HepG2 (cell line): ENCODE data around the gene RRP36. TPM values are rescaled to one million over a fixed set of nuclear protein-coding genes. Genes with fewer than 3 reads are reported as not detected.

Source experiments
- ASH2L ChIP-seq: fragments of 300-600, 200-600 bp; sonication (generic); IDR thresholded peaks from 2 replicates; pipeline ENCODE4 v1.7.0; 2017; ENCODE audit warnings: low read depth, mild to moderate bottlenecking, moderate library complexity, mixed read lengths, low read length; ENCODE audit not compliant: insufficient read length
- BCL6 ChIP-seq: IDR thresholded peaks from 2 replicates; pipeline ENCODE4 v1.6.1; 2016; ENCODE audit warnings: missing genetic modification reagents, missing compliant biosample characterization
- ERF ChIP-seq: IDR thresholded peaks from 2 replicates; pipeline ENCODE4 v1.6.1; 2018; ENCODE audit warnings: missing biosample characterization, missing genetic modification reagents
- GMEB1 ChIP-seq: sonication (generic); formaldehyde crosslinking; IDR thresholded peaks from 2 replicates; pipeline ENCODE4 v1.5.1; 2020; ENCODE audit warnings: missing genetic modification reagents, mild to moderate bottlenecking, borderline replicate concordance
- IRF9 ChIP-seq: sonication (generic); formaldehyde crosslinking; IDR thresholded peaks from 2 replicates; pipeline ENCODE4 v1.8.0; 2022; ENCODE audit warnings: missing genetic modification reagents, mild to moderate bottlenecking, borderline replicate concordance
- KLF15 ChIP-seq: sonication (generic); formaldehyde crosslinking; IDR thresholded peaks from 2 replicates; pipeline ENCODE4 v1.8.1; 2023; ENCODE audit warnings: borderline replicate concordance, mild to moderate bottlenecking, inconsistent platforms, missing genetic modification reagents, mixed read lengths
- MTA1 ChIP-seq: sonication (generic); formaldehyde crosslinking; IDR thresholded peaks from 2 replicates; pipeline ENCODE4 v1.4.0; 2020; ENCODE audit warnings: missing genetic modification reagents, mild to moderate bottlenecking, borderline replicate concordance
- MYC ChIP-seq: sonication (generic); formaldehyde crosslinking; IDR thresholded peaks from 2 replicates; pipeline ENCODE4 v1.9.0; 2021; ENCODE audit warnings: missing genetic modification reagents, borderline replicate concordance
- NR0B2 ChIP-seq: sonication (generic); formaldehyde crosslinking; IDR thresholded peaks from 2 replicates; pipeline ENCODE4 v1.4.0; 2020; ENCODE audit warnings: mild to moderate bottlenecking, missing genetic modification reagents
- STAG1 ChIP-seq: sonication (generic); formaldehyde crosslinking; IDR thresholded peaks from 2 replicates; pipeline ENCODE4 v1.4.0; 2020; ENCODE audit warnings: missing genetic modification reagents
- ZNF235 ChIP-seq: sonication (generic); formaldehyde crosslinking; IDR thresholded peaks from 2 replicates; pipeline ENCODE4 v1.8.1; 2023; ENCODE audit warnings: mild to moderate bottlenecking, missing genetic modification reagents, borderline replicate concordance
- ZNF333 ChIP-seq: sonication (generic); formaldehyde crosslinking; IDR thresholded peaks from 2 replicates; pipeline ENCODE4 v1.4.0; 2020; ENCODE audit warnings: mild to moderate bottlenecking, missing genetic modification reagents, borderline replicate concordance
- ZNF44 ChIP-seq: sonication (generic); formaldehyde crosslinking; IDR thresholded peaks from 2 replicates; pipeline ENCODE4 v1.5.1; 2020; ENCODE audit warnings: mild to moderate bottlenecking, missing genetic modification reagents
- ZNF616 ChIP-seq: sonication (generic); formaldehyde crosslinking; IDR thresholded peaks from 2 replicates; pipeline ENCODE4 v1.5.0; 2020; ENCODE audit warnings: low read depth, mild to moderate bottlenecking, missing genetic modification reagents
- ZNF777 ChIP-seq: sonication (generic); formaldehyde crosslinking; IDR thresholded peaks from 2 replicates; pipeline ENCODE4 v1.4.0; 2020; ENCODE audit warnings: missing genetic modification reagents
- polyA plus RNA-seq, 8 experiments: library from polyadenylated mRNA; depleted of rRNA in 3 of 8; stranded (reverse) in 7 of 8; unstranded in 1 of 8; fragments of >200 nt; fragmentation: Illumina TruSeq in 4 of 8; extraction: Trizol in 4 of 8; gene quantifications; 2 replicates each; pipeline versions ENCODE4 v1.2.1 to v1.2.3, GENCODE V29; 2011 to 2016; ENCODE audit warnings: low read depth in 4 of 8, missing spikeins in 1 of 8, mixed read lengths in 1 of 8; ENCODE audit not compliant: insufficient read depth in 1 of 8
- total RNA-seq, 5 experiments: library from RNA; depleted of rRNA; stranded (reverse); fragments of >200 nt; fragmentation: Illumina TruSeq; extraction: Trizol; gene quantifications; 2 replicates each; pipeline ENCODE4 v1.2.3, GENCODE V29; 2016; ENCODE audit warnings: low read depth in 1 of 5
- TF ChIP-seq, protein P1 (sequence below): sonication (generic); formaldehyde crosslinking; IDR thresholded peaks from 2 replicates; pipeline ENCODE4 v1.5.0; 2020; ENCODE audit warnings: mild to moderate bottlenecking, missing genetic modification reagents, borderline replicate concordance
- TF ChIP-seq, protein P2 (sequence below): sonication (generic); formaldehyde crosslinking; IDR thresholded peaks from 2 replicates; pipeline ENCODE4 v1.4.0; 2020; ENCODE audit warnings: missing genetic modification reagents
- TF ChIP-seq, protein P3 (sequence below): sonication (generic); formaldehyde crosslinking; IDR thresholded peaks from 2 replicates; pipeline ENCODE4 v1.8.1; 2023; ENCODE audit warnings: mild to moderate bottlenecking, moderate library complexity, missing genetic modification reagents

RRP36 gene
- total and polyA plus RNA-seq, 2 of the 13 experiments (the other 11 are each of a cell fraction or from before 2014, with no cell fraction given) = 29.5 to 144 TPM

DNA sequence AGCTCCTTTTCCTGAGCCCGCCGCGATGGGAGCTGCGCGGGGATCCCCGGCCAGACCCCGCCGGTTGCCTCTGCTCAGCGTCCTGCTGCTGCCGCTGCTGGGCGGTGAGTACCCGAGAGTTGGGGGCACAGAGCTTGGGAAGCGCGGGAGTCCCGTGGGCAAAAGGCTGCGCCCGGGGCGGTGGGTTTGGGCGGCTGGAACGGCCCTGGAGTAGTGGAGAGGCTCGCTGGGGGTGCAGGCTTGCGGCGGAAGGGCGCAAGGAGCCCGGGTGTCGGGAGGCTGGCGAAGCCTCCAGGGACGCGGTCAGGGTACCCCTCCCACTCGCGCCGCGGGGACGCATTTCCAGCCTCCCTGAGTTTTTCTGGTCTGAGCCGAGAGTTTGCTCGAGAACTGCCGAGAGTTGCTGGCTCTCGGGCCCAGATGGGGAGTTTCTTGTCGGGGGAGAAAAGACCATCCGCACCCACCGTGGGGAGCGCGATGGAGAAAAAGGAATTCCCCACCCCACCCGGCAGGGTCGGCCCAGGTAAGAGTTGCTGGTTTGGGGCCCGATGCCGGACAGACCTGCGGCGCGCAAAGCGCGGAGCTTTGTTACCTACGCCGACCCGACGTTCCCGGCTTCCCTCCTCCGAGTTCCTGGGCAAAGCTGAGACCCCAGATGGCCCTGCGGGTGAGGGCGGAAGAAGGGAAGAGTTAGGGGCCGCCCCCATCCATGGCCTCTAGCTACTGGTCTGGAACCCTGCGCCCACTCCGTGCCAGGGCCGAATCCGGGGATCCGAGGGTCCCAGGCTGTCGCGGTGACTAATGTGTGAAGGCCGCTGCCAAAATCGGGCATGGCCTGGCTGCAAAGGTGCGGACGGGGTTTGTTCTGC, 55.3 kb downstream of the RRP36 start (continued):
- 0 out of 2 replicates have a peak, but pooled peaks have one; percentile 54 for TF ChIP-seq IRF9 (CRISPR knock-in tag)
- TF ChIP-seq NR0B2 (CRISPR knock-in tag) = 0 out of 2 replicates have a peak, but pooled peaks have one; percentile 0
- peak; percentile 18; the same call in 1 of the 2 replicates for TF ChIP-seq GMEB1
- TF ChIP-seq ERF (CRISPR knock-in tag) = peak; percentile 52; the same call in 1 of the 2 replicates
- 0 out of 2 replicates have a peak, but pooled peaks have one; percentile 3 for TF ChIP-seq BCL6
- TF ChIP-seq ASH2L = peak; percentile 62
- TF ChIP-seq KLF15 (CRISPR knock-in tag) = 0 out of 2 replicates have a peak, but pooled peaks have one; percentile 22
- TF ChIP-seq ZNF235 (CRISPR knock-in tag) = peak; percentile 26; the same call in 1 of the 2 replicates
- TF ChIP-seq, protein P1, sequence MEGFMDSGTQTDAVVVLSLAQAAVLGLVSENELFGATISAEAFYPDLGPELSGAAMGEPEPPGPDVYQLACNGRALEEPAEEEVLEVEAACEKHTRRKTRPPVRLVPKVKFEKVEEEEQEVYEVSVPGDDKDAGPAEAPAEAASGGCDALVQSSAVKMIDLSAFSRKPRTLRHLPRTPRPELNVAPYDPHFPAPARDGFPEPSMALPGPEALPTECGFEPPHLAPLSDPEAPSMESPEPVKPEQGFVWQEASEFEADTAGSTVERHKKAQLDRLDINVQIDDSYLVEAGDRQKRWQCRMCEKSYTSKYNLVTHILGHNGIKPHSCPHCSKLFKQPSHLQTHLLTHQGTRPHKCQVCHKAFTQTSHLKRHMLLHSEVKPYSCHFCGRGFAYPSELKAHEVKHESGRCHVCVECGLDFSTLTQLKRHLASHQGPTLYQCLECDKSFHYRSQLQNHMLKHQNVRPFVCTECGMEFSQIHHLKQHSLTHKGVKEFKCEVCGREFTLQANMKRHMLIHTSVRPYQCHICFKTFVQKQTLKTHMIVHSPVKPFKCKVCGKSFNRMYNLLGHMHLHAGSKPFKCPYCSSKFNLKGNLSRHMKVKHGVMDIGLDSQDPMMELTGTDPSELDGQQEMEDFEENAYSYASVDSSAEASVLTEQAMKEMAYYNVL = no peak
- 0 out of 2 replicates have a peak, but pooled peaks have one; percentile 20 for TF ChIP-seq STAG1 (CRISPR knock-in tag)
- TF ChIP-seq ZNF333 = no peak
- peak; percentile 45 for TF ChIP-seq ZNF777 (CRISPR knock-in tag)
- TF ChIP-seq ZNF44 (CRISPR knock-in tag) = peak; percentile 84; the same call in 1 of the 2 replicates
- peak; percentile 50 for TF ChIP-seq MYC (CRISPR knock-in tag)
- TF ChIP-seq, protein P2, sequence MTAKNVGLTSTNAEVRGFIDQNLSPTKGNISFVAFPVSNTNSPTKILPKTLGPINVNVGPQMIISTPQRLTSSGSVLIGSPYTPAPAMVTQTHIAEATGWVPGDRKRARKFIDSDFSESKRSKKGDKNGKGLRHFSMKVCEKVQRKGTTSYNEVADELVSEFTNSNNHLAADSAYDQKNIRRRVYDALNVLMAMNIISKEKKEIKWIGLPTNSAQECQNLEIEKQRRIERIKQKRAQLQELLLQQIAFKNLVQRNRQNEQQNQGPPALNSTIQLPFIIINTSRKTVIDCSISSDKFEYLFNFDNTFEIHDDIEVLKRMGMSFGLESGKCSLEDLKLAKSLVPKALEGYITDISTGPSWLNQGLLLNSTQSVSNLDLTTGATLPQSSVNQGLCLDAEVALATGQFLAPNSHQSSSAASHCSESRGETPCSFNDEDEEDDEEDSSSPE (CRISPR knock-in tag) = peak; percentile 17; the same call in 1 of the 2 replicates
- peak; percentile 49; the same call in 1 of the 2 replicates for TF ChIP-seq MTA1 (CRISPR knock-in tag)
- TF ChIP-seq, protein P3, sequence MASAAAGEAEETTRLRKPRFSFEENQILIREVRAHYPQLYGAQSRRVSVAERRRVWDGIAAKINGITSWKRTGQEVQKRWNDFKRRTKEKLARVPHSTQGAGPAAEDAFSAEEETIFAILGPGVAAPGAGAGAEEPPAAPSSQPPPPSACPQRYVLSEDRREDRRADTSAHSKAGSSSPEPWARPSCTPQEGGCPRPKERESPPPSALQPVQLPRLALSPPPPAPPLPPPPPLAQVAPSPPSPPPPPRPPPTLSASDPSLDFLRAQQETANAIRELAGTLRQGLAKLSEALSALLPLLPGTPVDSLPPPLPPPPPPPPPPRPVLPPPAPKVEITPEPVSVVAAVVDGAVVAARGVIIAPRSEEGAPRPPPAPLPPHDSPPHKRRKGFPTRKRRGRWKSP (CRISPR knock-in tag) = peak; percentile 81
- 0 out of 2 replicates have a peak, but pooled peaks have one; percentile 20 for TF ChIP-seq ZNF616 (CRISPR knock-in tag)
